Measurements from ENCODE around the gene GPR62. TPM values are rescaled to one million over a fixed set of nuclear protein-coding genes. Genes with fewer than 3 reads are reported as not detected.
A peak's percentile ranks its signal among the peaks of the same experiment; 100 is the strongest.

GPR62 gene
- total RNA-seq, 2 experiments from 2014 or later, result not detected

DNA sequence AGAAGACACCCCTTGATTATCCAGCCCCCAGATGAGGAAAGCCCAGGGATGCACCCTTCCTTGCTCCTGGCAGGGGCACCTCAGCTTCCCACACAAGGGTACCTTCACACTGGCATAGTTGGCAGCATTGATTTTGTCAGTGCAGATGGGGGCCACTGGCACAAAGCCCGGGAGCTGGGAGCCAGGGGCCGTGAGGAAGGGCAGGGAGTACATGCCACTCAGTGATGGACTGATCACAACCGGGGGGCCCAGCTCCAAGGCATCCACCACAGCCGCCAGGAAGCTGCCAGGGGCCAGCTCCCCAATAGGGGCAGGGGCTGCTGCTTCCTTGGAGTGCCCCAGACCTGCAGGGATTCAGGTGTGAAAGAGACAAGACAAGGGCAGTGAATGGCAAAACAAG lies 14.7 kb downstream of the GPR62 start:
- intact Hi-C loops (cut with micrococcal nuclease), result loop anchor here (10.0 kb wide), 1 partner anchor 575 kb away; the partner anchor contains the start of gene RBM15B
- Mint-ChIP-seq H3K4me3 (no peak overlapping the region), H3K27ac (no peak overlapping the region), H3K36me3 (ENCODE audit: low read depth) (peaks cover 4% of the 10 kb centered on the region), H3K9me3 (no peaks in the 10 kb centered on the region), H3K27me3 (ENCODE audit: low read depth) (no peaks in the 10 kb centered on the region), H3K4me1 (ENCODE audit: low read depth) (peaks cover 34% of the 10 kb centered on the region)
- DNase-seq, result no peak
- CTCF ChIA-PET, result interaction anchor here (0.6 to 3.3 kb wide), 4 partner anchors 13 to 88 kb away, joined by 3 to 21 read pairs (median 4); partner anchors contain the start of genes ACY1, PARP3 and RRP9

- Mint-ChIP-seq H3K4me1 (ENCODE audit: low read depth) (peaks cover 41% of the 10 kb centered on the region), H3K27me3 (ENCODE audit: low read depth) (no peaks in the 10 kb centered on the region), H3K4me3 (no peak overlapping the region), H3K36me3 (ENCODE audit: low read depth) (peaks cover 4% of the 10 kb centered on the region), H3K27ac (no peak overlapping the region), H3K9me3 (no peaks in the 10 kb centered on the region)
- CTCF ChIA-PET, result interaction anchor here (1.2 to 3.3 kb wide), 3 partner anchors 12 to 29 kb away, joined by 3 to 21 read pairs (median 4); partner anchors contain the start of genes ACY1, GPR62, PARP3 and RRP9
- intact Hi-C loops (cut with micrococcal nuclease), result loop anchor here (10.0 kb wide), 1 partner anchor 576 kb away; the partner anchor contains the start of gene RBM15B
- no peak for DNase-seq
Measured at GRCh38 chr3:51970606-51971300, 15.6 kb downstream of the GPR62 start.

- no peak overlapping the region for H3K27ac Mint-ChIP-seq
- peak overlapping the region; percentile 21 for H3K4me3 Mint-ChIP-seq
- H3K36me3 Mint-ChIP-seq (ENCODE audit: low read depth), result peaks cover 4% of the 10 kb centered on the region
- peaks cover 41% of the 10 kb centered on the region for H3K4me1 Mint-ChIP-seq (ENCODE audit: low read depth)
- no peaks in the 10 kb centered on the region for H3K27me3 Mint-ChIP-seq (ENCODE audit: low read depth)
- no peak for DNase-seq
- CTCF ChIA-PET, result interaction anchor here (1.2 to 3.3 kb wide), 2 partner anchors 16 to 29 kb away, joined by 3 to 21 read pairs; partner anchors contain the start of genes GPR62, PARP3 and RRP9
- H3K9me3 Mint-ChIP-seq, result no peaks in the 10 kb centered on the region
- intact Hi-C loops (cut with micrococcal nuclease), result loop anchor here (10.0 kb wide), 1 partner anchor 577 kb away; the partner anchor contains the start of gene RBM15B
Measured at GRCh38 chr3:51971350-51971749, 16.2 kb downstream of the GPR62 start.

DNA sequence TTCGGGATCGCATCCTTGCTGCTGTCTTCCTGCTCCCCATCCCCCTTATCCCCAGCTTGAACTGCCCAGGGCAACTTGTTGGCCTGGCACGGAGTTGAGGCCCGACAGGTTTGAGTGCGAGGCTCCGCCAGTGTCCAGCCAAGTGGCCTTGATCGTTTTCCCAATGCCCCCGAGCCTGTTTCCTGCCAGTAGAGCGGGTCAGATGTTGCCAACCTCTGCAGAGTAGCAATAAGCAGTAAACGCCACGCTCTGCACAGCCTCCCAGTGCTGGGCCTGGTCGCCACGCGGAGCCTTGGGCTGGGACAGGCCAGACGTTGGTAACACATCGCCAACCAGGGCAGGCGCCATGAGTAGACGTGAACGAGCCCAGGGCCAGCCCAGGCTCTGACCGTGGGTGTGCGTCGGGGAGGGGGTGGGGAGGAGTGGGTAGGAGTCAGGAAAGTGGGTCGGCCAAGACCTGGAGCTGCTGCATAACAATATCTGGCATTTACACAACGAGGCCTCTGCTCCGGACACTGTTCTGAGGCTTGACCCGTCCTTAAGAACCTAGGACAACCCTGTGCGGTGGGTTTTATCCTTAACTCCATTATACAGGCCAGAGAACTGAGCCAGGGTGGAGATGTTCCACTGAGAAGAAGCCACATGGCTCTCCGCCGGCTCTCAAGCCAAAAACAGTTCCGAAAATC lies 19.2 kb downstream of the GPR62 start:
- no peaks in the 10 kb centered on the region for H3K27me3 Mint-ChIP-seq (ENCODE audit: low read depth)
- peaks cover 39% of the 10 kb centered on the region for H3K4me1 Mint-ChIP-seq (ENCODE audit: low read depth)
- intact Hi-C loops (cut with micrococcal nuclease), result loop anchor here (1.0 to 10.0 kb wide), 6 partner anchors 9 to 580 kb away; partner anchors contain the start of genes ACY1, DUSP7, PARP3 and RBM15B
- H3K9me3 Mint-ChIP-seq, result no peaks in the 10 kb centered on the region
- H3K36me3 Mint-ChIP-seq (ENCODE audit: low read depth), result peaks cover 4% of the 10 kb centered on the region
- peak overlapping the region; percentile 97 for H3K27ac Mint-ChIP-seq
- CTCF ChIA-PET, result interaction anchor here (0.6 to 3.1 kb wide), 7 partner anchors 8 to 802 kb away, joined by 3 to 40 read pairs (median 6); partner anchors contain the start of genes ACY1, PARP3, RPL29 and RRP9
- DNase-seq, result no peak
- H3K4me3 Mint-ChIP-seq, result peak overlapping the region; percentile 99

- peak within 1 kb of the TSS; percentile 97 for H3K27ac Mint-ChIP-seq
- no peaks in the 10 kb centered on the region for H3K9me3 Mint-ChIP-seq
- H3K27me3 Mint-ChIP-seq (ENCODE audit: low read depth), result no peaks in the 10 kb centered on the region
- intact Hi-C loops (cut with micrococcal nuclease), result loop anchor here (1.0 to 10.0 kb wide), 7 partner anchors 8 to 580 kb away; partner anchors contain the start of genes ACY1, DCAF1, DUSP7 and PARP3
- peak; percentile 70 for DNase-seq
- H3K4me3 Mint-ChIP-seq, result peak within 1 kb of the TSS; percentile 99
- CTCF ChIA-PET, result interaction anchor here (1.4 to 2.1 kb wide), 2 partner anchors 13 to 17 kb away, joined by 3 to 11 read pairs; no protein-coding TSS in a partner anchor
- H3K36me3 Mint-ChIP-seq (ENCODE audit: low read depth), result peaks cover 4% of the 10 kb centered on the region
- H3K4me1 Mint-ChIP-seq (ENCODE audit: low read depth), result peaks cover 37% of the 10 kb centered on the region
Measured at GRCh38 chr3:51974963-51975851, 20.0 kb downstream of the GPR62 start, which contains the start of gene ABHD14A. Gene ABHD14A (plus strand): TSS chr3:51975064. CDS start chr3:51975136, 72 bp downstream.

- Mint-ChIP-seq H3K9me3 (no peaks in the 10 kb centered on the region), H3K36me3 (ENCODE audit: low read depth) (peaks cover 2% of the 10 kb centered on the region), H3K27ac (no peak overlapping the region), H3K4me1 (ENCODE audit: low read depth) (peaks cover 36% of the 10 kb centered on the region), H3K4me3 (peak overlapping the region; percentile 77), H3K27me3 (ENCODE audit: low read depth) (no peaks in the 10 kb centered on the region)
- intact Hi-C loops (cut with micrococcal nuclease), result loop anchor here (2.0 to 10.0 kb wide), 4 partner anchors 19 to 581 kb away; partner anchors contain the start of genes DCAF1, DUSP7 and RBM15B
- CTCF ChIA-PET, result interaction anchor here (1.4 kb wide), 1 partner anchor 16 kb away, joined by 3 read pairs; no protein-coding TSS in a partner anchor
- peak; percentile 29 for DNase-seq
Measured at GRCh38 chr3:51975852-51976549, 20.8 kb downstream of the GPR62 start.

DNA sequence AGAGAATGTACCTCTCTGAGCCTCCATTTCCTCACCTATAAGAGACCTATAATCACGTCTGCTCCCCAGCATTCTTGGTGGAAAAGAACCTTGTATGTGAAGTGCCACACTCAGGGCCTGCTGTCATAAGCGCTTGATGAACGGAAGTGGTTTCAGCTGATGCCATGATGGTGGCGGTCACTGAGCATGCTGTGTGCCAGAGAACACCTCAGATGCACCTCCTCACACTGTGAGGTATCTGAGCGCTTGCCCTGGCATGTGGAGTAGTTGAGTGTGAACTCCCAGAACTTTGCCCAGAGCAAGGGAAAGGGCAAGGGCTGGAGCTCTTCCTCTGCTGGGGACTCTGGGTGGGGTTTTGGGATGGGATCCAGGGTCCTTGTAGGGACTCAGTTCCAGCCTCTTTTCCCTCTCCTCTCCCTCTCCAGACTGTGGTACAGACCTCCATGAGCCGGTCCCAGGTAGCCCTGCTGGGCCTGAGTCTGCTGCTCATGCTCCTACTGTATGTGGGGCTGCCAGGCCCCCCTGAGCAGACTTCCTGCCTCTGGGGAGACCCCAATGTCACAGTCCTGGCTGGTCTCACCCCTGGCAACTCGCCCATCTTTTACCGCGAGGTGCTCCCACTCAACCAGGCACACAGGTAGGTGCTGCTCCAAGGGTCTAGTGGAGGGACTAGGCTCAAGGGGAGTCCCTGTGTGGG lies 22.4 kb downstream of the GPR62 start:
- Mint-ChIP-seq H3K36me3 (ENCODE audit: low read depth) (peaks cover 4% of the 10 kb centered on the region), H3K4me3 (no peak overlapping the region), H3K27ac (peak overlapping the region; percentile 11), H3K4me1 (ENCODE audit: low read depth) (peaks cover 40% of the 10 kb centered on the region), H3K27me3 (ENCODE audit: low read depth) (no peaks in the 10 kb centered on the region), H3K9me3 (no peaks in the 10 kb centered on the region)
- CTCF ChIA-PET, result interaction anchor here (0.7 to 0.8 kb wide), 2 partner anchors 35 kb away, joined by 3 read pairs; no protein-coding TSS in a partner anchor
- intact Hi-C loops (cut with micrococcal nuclease), result loop anchor here (5.0 to 10.0 kb wide), 2 partner anchors 475 to 583 kb away; partner anchors contain the start of genes DCAF1 and RBM15B
- peak; percentile 39 for DNase-seq

DNA sequence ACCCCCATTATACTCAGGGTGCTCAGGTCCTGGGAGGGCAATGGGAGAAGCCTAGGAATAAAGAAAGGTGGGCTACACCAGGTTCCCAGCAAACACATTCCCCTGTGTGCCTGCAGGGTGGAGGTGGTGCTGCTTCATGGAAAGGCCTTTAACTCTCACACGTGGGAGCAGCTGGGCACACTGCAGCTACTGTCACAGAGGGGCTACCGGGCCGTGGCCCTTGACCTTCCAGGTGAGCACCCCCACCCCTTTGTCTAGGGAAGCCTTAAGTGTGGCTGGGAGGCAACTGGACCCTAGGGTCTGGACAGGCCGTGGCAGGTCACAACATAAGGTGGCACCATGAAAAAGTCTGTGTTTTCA lies 22.9 kb downstream of the GPR62 start:
- CTCF ChIA-PET, result interaction anchor here (0.8 kb wide), 1 partner anchor 36 kb away, joined by 3 read pairs; no protein-coding TSS in a partner anchor
- Mint-ChIP-seq H3K27ac (no peak overlapping the region), H3K4me3 (no peak overlapping the region)

GRCh38 chr3:51980253-51980652 lies 25.1 kb downstream of the GPR62 start:
- Mint-ChIP-seq H3K4me3 (no peak overlapping the region), H3K36me3 (ENCODE audit: low read depth) (peaks cover 2% of the 10 kb centered on the region), H3K9me3 (no peaks in the 10 kb centered on the region), H3K4me1 (ENCODE audit: low read depth) (peaks cover 44% of the 10 kb centered on the region), H3K27me3 (ENCODE audit: low read depth) (no peaks in the 10 kb centered on the region), H3K27ac (no peak overlapping the region)
- CTCF ChIA-PET, result no interaction called here
- intact Hi-C loops (cut with micrococcal nuclease), result loop anchor here (5.0 kb wide), 2 partner anchors 307 to 557 kb away; partner anchors contain the start of genes GLYCTK and UQCC5
- no peak for DNase-seq

More for the DNA sequence above, 22.9 kb downstream of the GPR62 start:
- no peak for DNase-seq
- Mint-ChIP-seq H3K27me3 (ENCODE audit: low read depth) (no peaks in the 10 kb centered on the region), H3K4me1 (ENCODE audit: low read depth) (peaks cover 42% of the 10 kb centered on the region), H3K36me3 (ENCODE audit: low read depth) (peaks cover 4% of the 10 kb centered on the region), H3K9me3 (no peaks in the 10 kb centered on the region)
- intact Hi-C loops (cut with micrococcal nuclease), result loop anchor here (5.0 to 10.0 kb wide), 2 partner anchors 476 to 583 kb away; partner anchors contain the start of genes DCAF1 and RBM15B

DNA sequence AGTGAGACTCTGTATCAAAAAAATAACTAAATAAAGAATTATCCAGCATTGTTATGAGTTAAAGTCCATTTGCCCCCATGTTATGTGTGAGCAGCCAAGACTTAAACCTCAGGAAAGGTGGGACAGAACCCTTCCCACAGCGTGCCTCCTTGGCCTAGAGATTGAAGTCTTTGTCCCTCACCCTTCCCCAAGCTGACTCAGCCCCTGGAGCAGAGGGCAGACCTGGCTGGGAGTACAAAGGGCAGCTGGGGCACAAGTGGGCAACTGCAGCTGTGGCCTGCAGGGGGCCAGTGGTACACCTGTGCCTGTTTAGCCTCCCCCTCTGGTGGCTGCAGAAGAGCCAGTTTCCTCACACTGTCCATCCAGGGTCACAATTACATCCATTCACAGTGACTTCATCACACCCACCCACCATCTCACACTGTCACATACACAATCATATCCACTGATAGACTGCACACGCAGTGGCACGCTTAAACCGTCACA lies 27.2 kb downstream of the GPR62 start:
- Mint-ChIP-seq H3K27me3 (ENCODE audit: low read depth) (no peaks in the 10 kb centered on the region), H3K27ac (peak overlapping the region; percentile 91), H3K9me3 (no peaks in the 10 kb centered on the region), H3K4me1 (ENCODE audit: low read depth) (peaks cover 30% of the 10 kb centered on the region), H3K4me3 (peak overlapping the region; percentile 95), H3K36me3 (ENCODE audit: low read depth) (peaks cover 2% of the 10 kb centered on the region)
- DNase-seq, result peak; percentile 53
- intact Hi-C loops (cut with micrococcal nuclease), result loop anchor here (5.0 kb wide), 2 partner anchors 305 to 555 kb away; partner anchors contain the start of genes GLYCTK and UQCC5
- CTCF ChIA-PET, result interaction anchor here (0.7 to 3.9 kb wide), 12 partner anchors 9 to 357 kb away, joined by 3 to 40 read pairs (median 4); partner anchors contain the start of genes ABHD14B, PARP3 and RRP9
